H1 (cell line): ENCODE results near the gene MCF2L. TPM values are rescaled to one million over a fixed set of nuclear protein-coding genes. Genes with fewer than 3 reads are reported as not detected.
A peak's percentile ranks its signal among the peaks of the same experiment; 100 is the strongest.

Experiments
- CTCF ChIA-PET: fragments of 300-600 bp; sonication (Branson Sonifier 250); formaldehyde crosslinking; loops from one replicate; lab custom pipeline; 2021; ENCODE audit not compliant: partially characterized antibody; lab: Charles Lee
- POLR2A ChIA-PET: fragments of 300-600 bp; sonication (Branson Sonifier 250); formaldehyde crosslinking; loops from one replicate; lab custom pipeline; 2021; ENCODE audit warnings: inconsistent platforms; ENCODE audit not compliant: partially characterized antibody; lab: Charles Lee
- DNase-seq, 2 experiments: peaks; one replicate each; pipeline versions ENCODE4 v3.0.0 to v3.0.0-alpha.2; 2010 to 2022; ENCODE audit warnings: low spot score in 2 of 2, low read depth in 1 of 2, mixed read lengths in 1 of 2
- FAIRE-seq: peaks from 2 replicates; lab custom pipeline; 2011; peaks lifted over from hg19 to GRCh38; lab: Jason Lieb, UNC
- H2AFZ ChIP-seq: 2 replicates; pipeline ENCODE4 v1.8.1; 2012; ENCODE audit warnings: low read length, inconsistent platforms
- H2AK5ac ChIP-seq: 2 replicates; pipeline ENCODE4 v1.6.1; 2013; ENCODE audit warnings: low read depth, low read length
- H2BK120ac ChIP-seq: replicated peaks from 2 replicates; pipeline ENCODE3; 2013; ENCODE audit warnings: low read depth, low read length, inconsistent platforms
- H2BK12ac ChIP-seq: 2 replicates; pipeline ENCODE4 v1.6.1; 2013; ENCODE audit warnings: low read depth, low read length
- H2BK15ac ChIP-seq: 2 replicates; pipeline ENCODE4 v1.6.1; 2013; ENCODE audit warnings: low read length
- H2BK20ac ChIP-seq: 2 replicates; pipeline ENCODE4 v1.6.1; 2013; ENCODE audit warnings: low read length
- H2BK5ac ChIP-seq: 2 replicates; pipeline ENCODE4 v1.6.1; 2013; ENCODE audit warnings: low read depth, low read length
- H3K14ac ChIP-seq: 2 replicates; pipeline ENCODE4 v1.6.1; 2013; ENCODE audit warnings: inconsistent platforms; ENCODE audit not compliant: insufficient read length
- H3K18ac ChIP-seq: 2 replicates; pipeline ENCODE4 v1.6.1; 2013; ENCODE audit warnings: low read length; ENCODE audit errors: extremely low read depth
- H3K23ac ChIP-seq: 2 replicates; pipeline ENCODE4 v1.6.1; 2013; ENCODE audit warnings: inconsistent platforms; ENCODE audit not compliant: insufficient read length
- H3K23me2 ChIP-seq: 2 replicates; pipeline ENCODE4 v1.6.1; 2013; ENCODE audit warnings: low read depth, low read length
- H3K27ac ChIP-seq: 2 replicates; pipeline ENCODE4 v1.6.1; 2011; ENCODE audit warnings: low read depth, low read length, inconsistent platforms
- H3K27me3 ChIP-seq, 4 experiments: replicated peaks in 1 of 4; 1 replicate in 1 of 4; 2 replicates in 3 of 4; pipeline versions ENCODE4 v1.6.1 to v1.8.1; 2011 to 2013; ENCODE audit warnings: low read length in 3 of 4, mild to moderate bottlenecking in 3 of 4, inconsistent platforms in 2 of 4, mixed read lengths in 2 of 4, moderate library complexity in 1 of 4; ENCODE audit not compliant: control insufficient read depth in 3 of 4, insufficient read depth in 3 of 4; ENCODE audit errors: extremely low read depth in 1 of 4
- H3K36me3 ChIP-seq, 4 experiments: 2 replicates each; pipeline versions ENCODE4 v1.6.1 to v1.8.1; 2011 to 2013; ENCODE audit warnings: mild to moderate bottlenecking in 4 of 4, low read length in 3 of 4, moderate library complexity in 2 of 4, control low read depth in 1 of 4, inconsistent platforms in 1 of 4; ENCODE audit not compliant: insufficient read depth in 4 of 4, control insufficient read depth in 2 of 4
- H3K4ac ChIP-seq: replicated peaks from 2 replicates; pipeline ENCODE3; 2013; ENCODE audit warnings: low read length, low read depth, mixed read lengths, inconsistent platforms; ENCODE audit not compliant: insufficient read length
- H3K4me1 ChIP-seq, 4 experiments: replicated peaks in 1 of 4; 1 replicate in 1 of 4; 2 replicates in 3 of 4; pipeline versions ENCODE4 v1.6.1 to v1.8.1; 2011 to 2013; ENCODE audit warnings: low read length in 3 of 4, inconsistent platforms in 2 of 4, mixed read lengths in 1 of 4; ENCODE audit not compliant: insufficient read depth in 4 of 4, control insufficient read depth in 3 of 4
- H3K4me2 ChIP-seq, 2 experiments: 2 replicates each; pipeline versions ENCODE4 v1.6.1 to v1.8.1; 2011 to 2013; ENCODE audit warnings: low read depth in 2 of 2, low read length in 2 of 2, control low read depth in 1 of 2, inconsistent platforms in 1 of 2, mild to moderate bottlenecking in 1 of 2; ENCODE audit not compliant: insufficient read depth in 1 of 2
- H3K4me3 ChIP-seq, 4 experiments: fragments of 200-600, 300-600 bp in 1 of 4; sonication (generic), shearing (Covaris generic), sonication (Bioruptor Twin) in 1 of 4; 2 replicates each; pipeline versions ENCODE4 v1.5.1 to v1.8.1; 2011 to 2016; ENCODE audit warnings: low read length in 4 of 4, low read depth in 3 of 4, control low read depth in 2 of 4, inconsistent platforms in 2 of 4, mild to moderate bottlenecking in 2 of 4, mixed read lengths in 1 of 4, moderate library complexity in 1 of 4; ENCODE audit not compliant: insufficient read depth in 2 of 4; ENCODE audit errors: extremely low read depth in 1 of 4
- H3K56ac ChIP-seq: replicated peaks from 2 replicates; pipeline ENCODE3; 2013; ENCODE audit warnings: low read depth, mild to moderate bottlenecking, mixed read lengths, low read length, inconsistent platforms; ENCODE audit not compliant: insufficient read length
- H3K79me1 ChIP-seq: 2 replicates; pipeline ENCODE4 v1.6.1; 2013; ENCODE audit warnings: low read depth, low read length, control low read depth
- H3K79me2 ChIP-seq, 2 experiments: 2 replicates each; pipeline versions ENCODE4 v1.6.1 to v1.8.1; 2012 to 2013; ENCODE audit warnings: low read length in 2 of 2, mild to moderate bottlenecking in 2 of 2, inconsistent platforms in 1 of 2; ENCODE audit not compliant: insufficient read depth in 2 of 2, control insufficient read depth in 1 of 2
- H3K9ac ChIP-seq, 4 experiments: replicated peaks in 1 of 4; 1 replicate in 1 of 4; 2 replicates in 3 of 4; pipeline versions ENCODE4 v1.6.1 to v1.8.1; 2011 to 2013; ENCODE audit warnings: low read depth in 3 of 4, low read length in 3 of 4, control low read depth in 2 of 4, mild to moderate bottlenecking in 2 of 4, moderate library complexity in 2 of 4, inconsistent platforms in 1 of 4; ENCODE audit errors: extremely low read depth in 1 of 4
- H3K9me3 ChIP-seq, 2 experiments: 2 replicates each; pipeline versions ENCODE4 v1.6.1 to v1.8.1; 2012 to 2013; ENCODE audit warnings: mild to moderate bottlenecking in 2 of 2, moderate library complexity in 2 of 2, control low read depth in 1 of 2, inconsistent platforms in 1 of 2, low read depth in 1 of 2, low read length in 1 of 2, mixed read lengths in 1 of 2; ENCODE audit not compliant: insufficient read depth in 2 of 2
- H4K20me1 ChIP-seq, 2 experiments: replicated peaks in 1 of 2; 2 replicates each; pipeline versions ENCODE3 to v1.8.1; 2011 to 2013; ENCODE audit warnings: inconsistent platforms in 2 of 2, low read length in 2 of 2, mild to moderate bottlenecking in 1 of 2; ENCODE audit not compliant: insufficient read depth in 2 of 2, control insufficient read depth in 1 of 2
- H4K5ac ChIP-seq: 2 replicates; pipeline ENCODE4 v1.6.1; 2013; ENCODE audit warnings: low read length, low read depth, mixed read lengths, inconsistent platforms; ENCODE audit not compliant: insufficient read length
- H4K8ac ChIP-seq: 2 replicates; pipeline ENCODE4 v1.8.0; 2013; ENCODE audit warnings: mild to moderate bottlenecking, moderate library complexity, low read length, inconsistent platforms; ENCODE audit not compliant: insufficient read depth; ENCODE audit errors: extremely low read depth
- H4K91ac ChIP-seq: replicated peaks from 2 replicates; pipeline ENCODE3; 2013; ENCODE audit warnings: low read length, mixed read lengths, inconsistent platforms; ENCODE audit not compliant: insufficient read length
- BACH1 ChIP-seq: IDR thresholded peaks from 2 replicates; pipeline ENCODE4 v1.6.1; 2012; ENCODE audit warnings: low read length, improper control_type of control experiment
- BRCA1 ChIP-seq: IDR thresholded peaks from 2 replicates; pipeline ENCODE4 v1.6.1; 2012; ENCODE audit warnings: low read depth, low read length, improper control_type of control experiment
- CHD1 ChIP-seq: IDR thresholded peaks from 2 replicates; pipeline ENCODE4 v1.6.1; 2012; ENCODE audit warnings: low read depth, low read length, improper control_type of control experiment
- EP300 ChIP-seq, 2 experiments: IDR thresholded peaks; 1 replicate in 1 of 2; 2 replicates in 1 of 2; pipeline ENCODE4 v1.6.1; 2011 to 2012; ENCODE audit warnings: low read depth in 2 of 2, low read length in 2 of 2, mild to moderate bottlenecking in 2 of 2, borderline replicate concordance in 1 of 2, inconsistent platforms in 1 of 2, moderate library complexity in 1 of 2
- JUN ChIP-seq: IDR thresholded peaks from 2 replicates; pipeline ENCODE4 v1.6.1; 2011; ENCODE audit warnings: low read depth, mild to moderate bottlenecking, improper control_type of control experiment, low read length
- MAFK ChIP-seq: IDR thresholded peaks from 2 replicates; pipeline ENCODE4 v1.6.1; 2012; ENCODE audit warnings: low read depth, mild to moderate bottlenecking, improper control_type of control experiment, low read length
- SAP30 ChIP-seq: fragments of 300-600 bp; sonication (generic); IDR thresholded peaks from 2 replicates; pipeline ENCODE4 v1.7.1; 2012; ENCODE audit warnings: low read length, moderate library complexity, mild to moderate bottlenecking, inconsistent platforms; ENCODE audit not compliant: insufficient read depth, insufficient replicate concordance
- SP2 ChIP-seq: IDR thresholded peaks from 2 replicates; pipeline ENCODE4 v1.6.1; 2012; ENCODE audit warnings: mild to moderate bottlenecking, low read length, inconsistent platforms
- WGBS, 2 experiments: shearing (Covaris generic) in 1 of 2; methylation state at CpG; one replicate each; pipeline versions ENCODE4 v1.1.6 to v1.1.7; 2013 to 2015; ENCODE audit warnings: low lambda C conversion rate in 2 of 2, mixed read lengths in 2 of 2, inconsistent platforms in 1 of 2, low coverage in 1 of 2, missing lambda C conversion rate in 1 of 2; ENCODE audit not compliant: insufficient replicate concordance in 2 of 2, insufficient coverage in 1 of 2, insufficient read length in 1 of 2; ENCODE audit errors: extremely low coverage in 1 of 2, missing lambda C conversion rate in 1 of 2; 5-methylcytosine and 5-hydroxymethylcytosine counted together
- polyA plus RNA-seq, 7 experiments: library from polyadenylated mRNA; depleted of rRNA in 3 of 7; stranded (reverse) in 5 of 7; unstranded in 2 of 7; fragments of >200 nt in 5 of 7; fragments of 200-250 nt in 2 of 7; gene quantifications; 1 replicate in 5 of 7; 2 replicates in 1 of 7; 4 replicates in 1 of 7; pipeline versions ENCODE4 v1.2.1 to v1.2.3, GENCODE V29; 2011 to 2013; ENCODE audit warnings: missing spikeins in 2 of 7, mixed read lengths in 2 of 7
- total RNA-seq: library from RNA; stranded (reverse); fragmentation: NEBNext Ultra II Directional; extraction: Animal tissue kit (Norgen Biotek cat#: 25700); gene quantifications from 2 replicates; pipeline ENCODE4 v1.2.1, GENCODE V29; 2021
- TF ChIP-seq, protein P1 (sequence below), 3 experiments: IDR thresholded peaks; 1 replicate in 2 of 3; 2 replicates in 1 of 3; pipeline versions ENCODE4 v1.5.1 to v1.6.1; 2011; ENCODE audit warnings: low read length in 3 of 3, mild to moderate bottlenecking in 3 of 3, inconsistent platforms in 2 of 3, low read depth in 1 of 3, moderate library complexity in 1 of 3; ENCODE audit not compliant: insufficient read depth in 1 of 3; ENCODE audit errors: control extremely low read depth in 1 of 3
- TF ChIP-seq, protein P2 (sequence below): IDR thresholded peaks from 2 replicates; pipeline ENCODE4 v1.6.1; 2012; ENCODE audit warnings: inconsistent platforms

MCF2L gene
- total and polyA plus RNA-seq, 2 of the 8 experiments (the other 6 are each of a cell fraction or from before 2014, with no cell fraction given), result 10.1 to 24.4 TPM

- Histone ChIP-seq H3K4me1 (peaks cover 0 to 3% (median under 1%) of the 10 kb centered on the region in 4 experiments; a peak in 2 of 7 replicates), H3K18ac (no peak overlapping the region), H3K36me3 (no peaks in the 10 kb centered on the region), H3K23ac (no peak overlapping the region), H2BK20ac (no peak overlapping the region), H2BK15ac (no peak overlapping the region), H4K91ac (no peak overlapping the region), H4K20me1 (peaks cover 3 to 21% of the 10 kb centered on the region in 2 experiments), H3K56ac (no peak overlapping the region), H2BK12ac (no peak overlapping the region), H3K4me2 (no peak overlapping the region)
- no peak for FAIRE-seq
- CTCF ChIA-PET, result interaction anchor here (0.7 to 3.2 kb wide), 5 partner anchors 12 to 115 kb away, joined by 3 to 24 read pairs (median 5); no protein-coding TSS in a partner anchor
- TF ChIP-seq BACH1, result no peak
- TF ChIP-seq EP300 (IDR thresholded peaks at IDR 0.05; ENCODE audit: borderline replicate concordance in 1 of 2, low read depth in 2 of 2, low read length in 2 of 2), result no peak
- no peak for TF ChIP-seq BRCA1
- no peak for TF ChIP-seq SAP30
- TF ChIP-seq JUN, result no peak
- TF ChIP-seq, protein P1, sequence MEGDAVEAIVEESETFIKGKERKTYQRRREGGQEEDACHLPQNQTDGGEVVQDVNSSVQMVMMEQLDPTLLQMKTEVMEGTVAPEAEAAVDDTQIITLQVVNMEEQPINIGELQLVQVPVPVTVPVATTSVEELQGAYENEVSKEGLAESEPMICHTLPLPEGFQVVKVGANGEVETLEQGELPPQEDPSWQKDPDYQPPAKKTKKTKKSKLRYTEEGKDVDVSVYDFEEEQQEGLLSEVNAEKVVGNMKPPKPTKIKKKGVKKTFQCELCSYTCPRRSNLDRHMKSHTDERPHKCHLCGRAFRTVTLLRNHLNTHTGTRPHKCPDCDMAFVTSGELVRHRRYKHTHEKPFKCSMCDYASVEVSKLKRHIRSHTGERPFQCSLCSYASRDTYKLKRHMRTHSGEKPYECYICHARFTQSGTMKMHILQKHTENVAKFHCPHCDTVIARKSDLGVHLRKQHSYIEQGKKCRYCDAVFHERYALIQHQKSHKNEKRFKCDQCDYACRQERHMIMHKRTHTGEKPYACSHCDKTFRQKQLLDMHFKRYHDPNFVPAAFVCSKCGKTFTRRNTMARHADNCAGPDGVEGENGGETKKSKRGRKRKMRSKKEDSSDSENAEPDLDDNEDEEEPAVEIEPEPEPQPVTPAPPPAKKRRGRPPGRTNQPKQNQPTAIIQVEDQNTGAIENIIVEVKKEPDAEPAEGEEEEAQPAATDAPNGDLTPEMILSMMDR (IDR thresholded peaks at IDR 0.05; ENCODE audit: control extremely low read depth in 1 of 3, insufficient read depth in 1 of 3, low read depth in 1 of 3, low read length in 3 of 3), result no peak
- no peak for TF ChIP-seq CHD1
- TF ChIP-seq SP2, result no peak
- TF ChIP-seq MAFK, result no peak
- TF ChIP-seq, protein P2, sequence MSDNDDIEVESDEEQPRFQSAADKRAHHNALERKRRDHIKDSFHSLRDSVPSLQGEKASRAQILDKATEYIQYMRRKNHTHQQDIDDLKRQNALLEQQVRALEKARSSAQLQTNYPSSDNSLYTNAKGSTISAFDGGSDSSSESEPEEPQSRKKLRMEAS, result no peak
- TF ChIP-seq, all 59 proteins: peak for 0
- Histone ChIP-seq H3K14ac (no peak overlapping the region), H3K4me3 (no peak overlapping the region), H3K4ac (no peak overlapping the region), H3K79me1 (peaks cover 12% of the 10 kb centered on the region), H3K9ac (no peak overlapping the region), H4K8ac (peak overlapping the region; percentile 31; the same call in 1 of the 2 replicates), H3K9me3 (peaks cover 4% of the 10 kb centered on the region in 2 experiments; a peak in 3 of 4 replicates), H2AFZ (no peak overlapping the region), H2BK120ac (no peak overlapping the region), H3K79me2 (no peaks in the 10 kb centered on the region), H3K27me3 (peaks cover 0 to 8% (median 4%) of the 10 kb centered on the region in 4 experiments; a peak in 4 of 7 replicates), H3K23me2 (peaks cover 22% of the 10 kb centered on the region), H2BK5ac (no peak overlapping the region), H2AK5ac (no peak overlapping the region), H4K5ac (no peak overlapping the region), H3K27ac (no peak overlapping the region)
- WGBS, 2 experiments, result 87% methylated on average over 6 of the region's 6 CpGs; no CpG with 5 or more reads in 1 of the 2 experiments
- DNase-seq, result no peak
- POLR2A ChIA-PET, result interaction anchor here (0.6 kb wide), 1 partner anchor 25 kb away, joined by 3 read pairs; no protein-coding TSS in a partner anchor
Measured at GRCh38 chr13:112971288-112971643, 2.3 kb downstream of the MCF2L start.
